ENCODE data around the gene MAGI1.

MAGI1 gene

DNA sequence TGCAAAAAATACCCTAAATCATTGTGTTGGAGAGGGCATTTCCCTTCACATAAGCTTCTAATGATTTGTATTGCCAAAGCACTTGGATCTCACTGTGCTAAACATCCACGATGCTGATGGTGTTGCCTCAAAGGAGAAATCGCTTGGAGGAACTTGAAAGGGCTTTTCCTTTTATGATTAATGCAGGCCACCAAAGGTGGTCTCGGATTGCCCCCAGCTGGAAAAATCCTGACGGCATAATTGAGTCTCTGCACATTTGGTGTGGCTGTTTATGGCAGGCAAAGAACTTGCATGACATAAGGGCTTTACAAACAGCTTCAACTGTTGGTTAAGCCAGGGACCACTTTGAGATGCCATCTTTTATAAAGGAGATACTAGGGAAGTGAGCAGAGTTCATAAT lies 687.0 kb downstream of the MAGI1 start:
- Mint-ChIP-seq H3K9me3 (no peaks in the 10 kb centered on the region), H3K27ac (no peak overlapping the region), H3K4me3 (no peak overlapping the region)

DNA sequence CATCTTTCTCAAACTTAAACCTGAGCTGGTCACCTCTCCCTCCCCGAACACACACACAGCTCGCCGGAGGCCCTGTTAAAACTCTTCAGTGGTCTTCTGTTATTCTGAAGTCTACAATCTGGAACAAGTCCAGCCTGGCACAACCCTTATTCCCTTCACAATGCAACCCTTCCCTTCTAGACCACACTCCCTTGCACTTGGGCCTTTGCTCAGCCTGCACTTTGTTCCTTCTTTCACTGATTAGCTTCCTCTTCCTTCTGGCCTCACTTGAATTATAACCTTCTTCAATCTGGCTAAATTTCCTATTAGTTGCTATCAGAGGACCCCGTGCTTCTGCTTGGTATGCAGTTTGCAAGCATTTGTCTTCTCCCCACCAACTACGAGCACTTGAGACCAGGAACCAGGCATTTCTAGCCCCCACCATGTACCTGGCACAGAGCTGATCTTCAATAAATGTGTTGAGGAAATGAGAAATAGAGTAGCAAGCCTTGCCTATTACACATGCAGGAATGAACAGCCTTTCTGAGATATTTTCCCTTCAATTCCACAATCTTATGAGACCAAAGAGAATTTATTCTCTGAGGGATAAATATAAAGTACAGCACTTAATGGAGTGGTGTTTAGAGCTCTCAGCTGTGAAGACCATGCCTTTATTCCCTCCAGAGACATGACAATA lies 687.8 kb downstream of the MAGI1 start:
- Mint-ChIP-seq H3K36me3 (ENCODE audit: low read depth) (no peaks in the 10 kb centered on the region), H3K4me3 (no peak overlapping the region), H3K27me3 (peaks cover 10% of the 10 kb centered on the region), H3K27ac (no peak overlapping the region), H3K4me1 (ENCODE audit: low read depth) (no peaks in the 10 kb centered on the region), H3K9me3 (no peaks in the 10 kb centered on the region)
- intact Hi-C loops (cut with micrococcal nuclease), result no loop called here

More for the DNA sequence above, 687.0 kb downstream of the MAGI1 start:
- H3K4me1 Mint-ChIP-seq (ENCODE audit: low read depth), result no peaks in the 10 kb centered on the region
- no peaks in the 10 kb centered on the region for H3K36me3 Mint-ChIP-seq (ENCODE audit: low read depth)
- peaks cover 17% of the 10 kb centered on the region for H3K27me3 Mint-ChIP-seq
- intact Hi-C loops (cut with micrococcal nuclease), result no loop called here

DNA sequence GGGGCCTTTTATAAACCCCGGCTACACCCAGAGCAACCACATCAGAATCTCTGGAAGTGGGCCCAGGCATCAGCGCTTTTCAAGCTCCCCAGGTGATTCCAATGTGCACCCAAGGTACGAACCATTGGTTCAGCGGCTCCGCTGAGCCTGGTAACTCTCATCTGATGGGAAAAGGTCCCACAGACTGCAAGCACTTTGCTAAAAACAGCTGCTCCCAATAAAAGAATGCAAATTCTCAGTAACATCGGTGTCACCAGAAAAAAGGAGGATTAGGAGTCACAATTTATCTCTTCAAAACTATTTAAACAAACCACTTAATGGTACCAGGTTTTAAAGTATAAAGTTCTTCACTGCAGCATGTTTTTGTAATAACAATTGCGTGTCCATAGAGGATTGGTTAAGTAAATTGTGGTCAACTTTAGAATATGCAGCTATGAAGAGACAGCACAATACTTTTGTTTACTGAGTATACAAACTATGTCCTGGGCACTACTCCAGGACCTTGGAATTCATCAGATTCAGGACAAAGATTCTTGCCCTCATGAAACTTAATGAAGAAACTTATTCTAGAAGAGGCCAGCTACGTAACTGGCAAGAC lies 690.2 kb downstream of the MAGI1 start:
- H3K4me3 Mint-ChIP-seq, result no peak overlapping the region
- no peak overlapping the region for H3K27ac Mint-ChIP-seq
- H3K4me1 Mint-ChIP-seq (ENCODE audit: low read depth), result no peaks in the 10 kb centered on the region
- intact Hi-C loops (cut with micrococcal nuclease), result no loop called here
- H3K36me3 Mint-ChIP-seq (ENCODE audit: low read depth), result no peaks in the 10 kb centered on the region
- no peaks in the 10 kb centered on the region for H3K9me3 Mint-ChIP-seq
- no peaks in the 10 kb centered on the region for H3K27me3 Mint-ChIP-seq

DNA sequence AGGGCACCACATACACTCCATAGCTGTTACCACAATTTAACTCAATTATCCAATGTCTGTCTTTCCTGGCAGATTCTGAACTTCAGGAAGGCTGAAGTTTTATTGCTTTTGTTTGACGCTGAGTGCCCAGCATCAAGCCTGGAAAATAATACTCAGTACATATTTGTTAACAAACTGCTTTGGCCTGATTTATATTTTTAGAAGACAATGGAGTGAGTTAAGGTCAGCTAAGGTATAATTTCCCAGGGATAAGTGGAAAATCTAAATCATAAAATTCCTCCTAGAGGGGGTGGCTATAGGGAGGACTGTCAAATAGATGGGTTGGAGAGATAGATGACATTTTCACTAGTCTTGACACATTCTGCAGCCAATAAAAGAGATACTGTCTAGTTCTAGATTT lies 691.6 kb downstream of the MAGI1 start:
- Mint-ChIP-seq H3K4me3 (no peak overlapping the region), H3K4me1 (ENCODE audit: low read depth) (no peaks in the 10 kb centered on the region), H3K27ac (no peak overlapping the region), H3K9me3 (no peaks in the 10 kb centered on the region), H3K27me3 (no peaks in the 10 kb centered on the region), H3K36me3 (ENCODE audit: low read depth) (no peaks in the 10 kb centered on the region)
- intact Hi-C loops (cut with micrococcal nuclease), result no loop called here

DNA sequence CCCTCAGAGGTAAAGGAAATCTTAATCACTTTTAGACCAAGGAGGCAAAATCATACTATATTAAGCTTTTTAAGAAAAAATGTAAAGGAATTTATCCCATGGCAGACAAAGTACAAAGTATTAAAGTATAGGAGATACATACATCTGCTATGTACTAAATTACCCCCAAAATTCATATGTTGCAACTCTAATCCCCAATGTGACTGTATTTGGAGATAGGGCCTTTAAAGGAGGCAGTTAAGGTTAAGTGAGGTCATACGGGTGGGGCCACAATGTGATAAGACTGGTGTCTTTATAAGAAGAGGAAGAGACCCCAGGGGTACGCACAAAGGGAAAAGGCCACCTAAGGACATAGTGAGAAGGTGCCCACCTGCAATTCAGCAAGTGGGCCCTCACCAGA lies 693.9 kb downstream of the MAGI1 start:
- Mint-ChIP-seq H3K36me3 (ENCODE audit: low read depth) (no peaks in the 10 kb centered on the region), H3K9me3 (no peaks in the 10 kb centered on the region)

DNA sequence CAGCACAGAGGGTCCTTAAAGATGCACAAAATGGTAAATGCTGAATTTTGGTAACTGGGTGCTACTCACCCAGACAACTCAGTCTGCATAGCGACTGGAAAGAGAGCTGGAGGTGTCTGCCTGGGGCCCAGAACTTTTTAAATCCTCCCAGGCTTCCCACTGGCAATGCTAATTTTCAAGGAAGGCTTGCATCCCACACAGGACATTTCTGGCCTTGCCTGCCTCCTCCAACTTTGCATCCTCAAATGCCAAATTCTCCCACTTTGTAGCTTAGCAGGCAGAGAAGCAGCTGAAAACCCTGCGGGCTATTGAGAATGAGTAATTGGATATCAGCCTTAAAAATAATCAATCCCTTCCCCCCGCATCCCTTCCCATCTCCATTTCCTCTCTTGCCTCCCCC lies 694.3 kb downstream of the MAGI1 start:
- intact Hi-C loops (cut with micrococcal nuclease), result no loop called here
- no peaks in the 10 kb centered on the region for H3K27me3 Mint-ChIP-seq
- no peaks in the 10 kb centered on the region for H3K4me1 Mint-ChIP-seq (ENCODE audit: low read depth)
- no peaks in the 10 kb centered on the region for H3K9me3 Mint-ChIP-seq
- H3K36me3 Mint-ChIP-seq (ENCODE audit: low read depth), result no peaks in the 10 kb centered on the region
- H3K4me3 Mint-ChIP-seq, result no peak overlapping the region
- no peak overlapping the region for H3K27ac Mint-ChIP-seq

More for the DNA sequence above, 693.9 kb downstream of the MAGI1 start:
- no peak overlapping the region for H3K4me3 Mint-ChIP-seq
- intact Hi-C loops (cut with micrococcal nuclease), result no loop called here
- H3K4me1 Mint-ChIP-seq (ENCODE audit: low read depth), result no peaks in the 10 kb centered on the region
- no peaks in the 10 kb centered on the region for H3K27me3 Mint-ChIP-seq
- H3K27ac Mint-ChIP-seq, result no peak overlapping the region

DNA sequence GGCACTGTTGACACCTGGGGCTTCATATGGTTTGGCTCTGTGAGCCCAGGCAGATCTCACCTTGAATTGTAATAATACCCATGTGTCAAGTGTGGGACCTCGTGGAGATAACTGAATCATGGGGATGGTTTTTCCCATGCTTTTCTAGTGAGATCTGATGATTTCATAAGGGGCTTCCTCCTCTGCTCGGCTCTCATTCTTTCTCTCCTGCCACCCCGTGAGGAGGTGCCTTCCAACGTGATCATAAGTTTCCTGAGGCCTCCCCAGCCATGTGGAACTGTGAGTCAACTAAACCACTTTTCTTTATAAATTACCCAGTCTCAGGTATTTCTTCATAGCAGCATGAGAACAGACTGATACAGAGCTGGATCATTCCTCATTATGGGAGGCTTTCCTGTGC lies 695.0 kb downstream of the MAGI1 start:
- intact Hi-C loops (cut with micrococcal nuclease), result no loop called here
- Mint-ChIP-seq H3K27me3 (no peaks in the 10 kb centered on the region), H3K9me3 (no peaks in the 10 kb centered on the region), H3K36me3 (ENCODE audit: low read depth) (no peaks in the 10 kb centered on the region), H3K4me1 (ENCODE audit: low read depth) (no peaks in the 10 kb centered on the region), H3K27ac (no peak overlapping the region), H3K4me3 (no peak overlapping the region)

DNA sequence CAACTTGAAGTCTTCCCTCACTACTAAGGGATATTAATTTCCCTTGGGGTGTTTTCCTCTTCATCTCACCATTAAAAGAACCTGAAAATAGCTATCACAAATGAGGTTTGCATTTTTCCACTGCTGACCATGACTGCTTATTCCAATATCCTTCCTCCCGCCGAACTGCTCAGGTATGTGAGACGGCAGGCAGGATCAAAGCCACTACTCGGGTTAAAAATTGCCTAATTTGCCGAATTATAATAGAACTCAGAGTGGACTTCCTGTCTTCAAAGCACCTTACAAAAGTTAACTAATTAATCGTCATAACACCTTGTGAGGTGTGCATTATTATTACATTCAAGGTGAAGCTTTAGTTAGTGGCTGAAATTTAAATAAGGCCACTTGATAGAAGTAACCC lies 695.7 kb downstream of the MAGI1 start:
- intact Hi-C loops (cut with micrococcal nuclease), result no loop called here
- no peaks in the 10 kb centered on the region for H3K4me1 Mint-ChIP-seq (ENCODE audit: low read depth)
- no peaks in the 10 kb centered on the region for H3K36me3 Mint-ChIP-seq (ENCODE audit: low read depth)
- H3K27me3 Mint-ChIP-seq, result no peaks in the 10 kb centered on the region
- H3K27ac Mint-ChIP-seq, result no peak overlapping the region
- H3K4me3 Mint-ChIP-seq, result no peak overlapping the region
- no peaks in the 10 kb centered on the region for H3K9me3 Mint-ChIP-seq

DNA sequence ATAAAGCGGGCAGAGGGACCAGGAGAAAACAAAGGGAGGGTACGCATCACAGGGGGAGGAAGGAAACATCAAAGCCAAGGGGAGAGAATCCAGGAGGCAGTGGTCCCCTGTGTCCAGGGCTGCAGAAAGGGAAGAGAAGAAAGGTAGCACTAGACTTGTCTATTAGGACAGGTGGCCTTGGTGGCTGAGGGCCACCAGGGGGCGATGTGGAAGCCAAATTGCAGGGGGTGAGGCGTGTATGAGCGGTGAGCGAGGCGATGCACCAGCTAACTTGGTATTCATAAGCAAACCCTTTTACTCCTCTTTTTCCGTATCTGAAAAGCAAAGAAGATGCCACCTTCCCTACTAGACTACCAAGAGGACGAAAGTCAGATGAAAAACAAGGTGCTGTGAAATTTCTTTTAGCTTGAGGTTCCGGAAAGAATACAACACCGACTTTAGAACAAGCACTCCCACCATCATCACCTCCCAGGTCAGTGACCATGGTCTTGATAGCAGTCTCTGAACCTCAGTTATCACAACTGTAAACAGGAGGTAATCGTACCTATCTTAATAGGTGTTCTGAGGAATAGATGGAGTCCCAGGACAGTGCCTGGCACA lies 696.5 kb downstream of the MAGI1 start:
- no peaks in the 10 kb centered on the region for H3K9me3 Mint-ChIP-seq
- H3K27me3 Mint-ChIP-seq, result no peaks in the 10 kb centered on the region

DNA sequence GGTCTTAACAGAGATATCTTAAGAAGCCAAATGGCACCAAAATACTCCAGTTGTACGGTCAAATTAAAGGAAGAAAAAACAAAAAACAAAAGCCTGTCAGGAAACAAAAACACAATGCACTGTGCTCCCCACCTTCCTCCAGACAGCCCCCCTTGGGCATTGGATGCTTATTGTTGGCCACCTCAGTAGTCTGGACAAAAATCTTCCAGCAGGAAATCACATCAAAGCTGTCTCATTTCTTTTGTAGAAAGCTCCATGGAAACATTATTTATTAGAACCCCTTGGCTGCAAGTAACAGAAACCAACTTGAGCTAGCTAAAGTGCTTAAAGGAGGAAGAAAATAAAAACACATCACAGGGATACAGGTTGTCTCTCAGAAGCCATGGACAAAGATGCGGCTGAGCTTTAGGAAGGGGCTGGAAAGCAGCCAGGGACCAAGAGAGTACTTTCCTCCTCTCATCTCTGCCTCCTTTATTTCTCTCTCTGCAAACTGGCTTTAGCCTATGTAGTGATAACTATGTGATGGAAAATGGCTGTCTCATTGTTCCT lies 699.5 kb downstream of the MAGI1 start:
- no peaks in the 10 kb centered on the region for H3K27me3 Mint-ChIP-seq
- H3K36me3 Mint-ChIP-seq (ENCODE audit: low read depth), result no peaks in the 10 kb centered on the region
- H3K27ac Mint-ChIP-seq, result no peak overlapping the region
- no peaks in the 10 kb centered on the region for H3K4me1 Mint-ChIP-seq (ENCODE audit: low read depth)
- intact Hi-C loops (cut with micrococcal nuclease), result no loop called here
- H3K9me3 Mint-ChIP-seq, result no peaks in the 10 kb centered on the region
- H3K4me3 Mint-ChIP-seq, result no peak overlapping the region

More for the DNA sequence above, 696.5 kb downstream of the MAGI1 start:
- intact Hi-C loops (cut with micrococcal nuclease), result no loop called here
- Mint-ChIP-seq H3K4me1 (ENCODE audit: low read depth) (no peaks in the 10 kb centered on the region), H3K36me3 (ENCODE audit: low read depth) (no peaks in the 10 kb centered on the region), H3K4me3 (no peak overlapping the region), H3K27ac (no peak overlapping the region)

DNA sequence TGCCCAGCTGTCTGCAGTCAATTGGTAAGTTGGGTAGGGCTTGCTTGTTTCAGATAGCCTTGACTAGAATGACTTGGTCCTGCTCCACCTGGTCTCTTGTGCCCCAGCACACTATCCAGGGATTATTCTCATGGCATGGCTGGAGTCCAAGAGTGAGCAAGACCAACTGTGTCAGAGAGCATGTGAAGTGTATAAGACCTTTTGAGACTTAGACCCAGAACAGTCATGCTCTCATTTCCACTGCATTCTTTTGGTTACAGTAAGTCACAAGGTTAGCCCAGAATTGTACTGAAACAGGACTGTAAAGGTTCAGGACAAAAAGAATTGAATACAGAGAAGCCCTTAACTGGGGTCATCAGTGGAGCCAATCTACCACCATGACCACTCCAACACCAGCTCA lies 700.1 kb downstream of the MAGI1 start:
- no peak overlapping the region for H3K4me3 Mint-ChIP-seq
- H3K9me3 Mint-ChIP-seq, result no peaks in the 10 kb centered on the region
- H3K27ac Mint-ChIP-seq, result no peak overlapping the region
- H3K27me3 Mint-ChIP-seq, result no peaks in the 10 kb centered on the region
- intact Hi-C loops (cut with micrococcal nuclease), result no loop called here
- no peaks in the 10 kb centered on the region for H3K4me1 Mint-ChIP-seq (ENCODE audit: low read depth)
- H3K36me3 Mint-ChIP-seq (ENCODE audit: low read depth), result no peaks in the 10 kb centered on the region

DNA sequence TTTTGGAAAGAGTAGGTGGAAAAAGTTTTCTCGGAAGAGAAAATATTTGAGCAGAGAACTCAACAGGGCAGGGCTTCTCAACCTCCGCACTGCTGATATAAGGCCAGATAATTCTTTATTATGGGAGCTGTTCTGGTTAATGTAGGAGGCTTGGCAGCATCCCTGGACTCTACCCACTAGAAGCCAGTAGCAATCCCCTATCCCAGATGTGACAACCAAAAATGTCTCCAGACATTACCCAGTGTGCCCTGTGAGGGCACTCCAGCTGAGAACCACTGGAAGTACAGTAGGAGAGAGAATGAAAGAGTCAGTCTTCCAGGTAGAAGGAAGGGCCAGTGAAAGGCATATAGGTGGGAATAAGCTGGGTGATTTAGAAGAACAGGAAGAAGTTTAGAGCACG lies 703.1 kb downstream of the MAGI1 start:
- Mint-ChIP-seq H3K27ac (no peak overlapping the region), H3K9me3 (no peaks in the 10 kb centered on the region)
- intact Hi-C loops (cut with micrococcal nuclease), result no loop called here

DNA sequence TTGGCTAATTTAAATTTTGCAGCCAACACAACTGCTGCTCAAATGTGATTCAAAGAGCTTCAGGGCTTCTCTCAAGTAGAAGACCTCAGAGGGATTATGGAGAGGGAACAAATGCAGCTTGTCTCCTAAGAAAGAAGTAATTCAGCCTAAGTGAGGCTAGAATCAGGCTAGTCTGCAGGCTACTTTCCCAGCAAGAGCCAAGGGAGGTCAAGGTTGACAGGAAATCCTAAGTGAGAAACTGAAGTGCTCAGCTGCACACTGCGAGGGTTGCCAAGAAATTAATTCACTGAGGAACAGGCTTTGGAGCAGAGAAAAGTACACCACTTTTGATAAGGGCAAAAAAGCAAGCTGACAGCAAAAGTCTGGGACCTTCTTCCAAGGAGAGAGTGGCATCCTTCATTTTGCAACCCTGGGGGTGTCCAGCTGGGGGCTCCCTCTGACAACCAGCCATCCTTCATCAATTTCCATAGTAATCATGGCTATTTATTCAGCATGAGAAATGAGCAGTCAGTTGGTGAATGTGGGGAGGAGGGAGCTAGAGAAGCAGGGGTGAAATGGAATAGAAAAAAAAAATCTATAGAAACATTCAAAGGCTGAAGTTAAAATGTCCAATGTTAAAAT lies 704.6 kb downstream of the MAGI1 start:
- Mint-ChIP-seq H3K4me3 (no peak overlapping the region), H3K27me3 (no peaks in the 10 kb centered on the region), H3K27ac (no peak overlapping the region), H3K9me3 (no peaks in the 10 kb centered on the region), H3K4me1 (ENCODE audit: low read depth) (no peaks in the 10 kb centered on the region), H3K36me3 (ENCODE audit: low read depth) (no peaks in the 10 kb centered on the region)
- intact Hi-C loops (cut with micrococcal nuclease), result no loop called here

More for the DNA sequence above, 703.1 kb downstream of the MAGI1 start:
- Mint-ChIP-seq H3K27me3 (no peaks in the 10 kb centered on the region), H3K4me3 (no peak overlapping the region), H3K36me3 (ENCODE audit: low read depth) (no peaks in the 10 kb centered on the region), H3K4me1 (ENCODE audit: low read depth) (no peaks in the 10 kb centered on the region)

DNA sequence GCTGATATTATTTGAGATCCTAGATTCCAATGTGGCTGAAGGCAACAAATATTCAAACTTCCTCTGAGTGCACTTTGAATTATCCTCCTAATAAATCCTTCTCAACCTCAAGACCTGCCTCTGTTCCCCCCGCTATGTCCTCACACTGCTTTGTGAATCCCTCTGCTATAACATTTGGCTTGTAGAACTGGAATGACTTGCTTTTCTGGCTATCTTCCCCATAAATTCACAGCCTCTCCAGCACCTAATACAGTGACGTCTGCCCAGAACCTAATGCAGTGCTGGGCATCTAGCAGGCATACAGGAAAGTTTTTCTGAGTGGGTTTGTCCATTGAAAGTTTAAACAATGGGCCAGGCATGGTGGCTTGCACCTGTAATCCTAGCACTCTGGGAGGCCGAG lies 707.0 kb downstream of the MAGI1 start:
- H3K27me3 Mint-ChIP-seq, result no peaks in the 10 kb centered on the region
- H3K4me1 Mint-ChIP-seq (ENCODE audit: low read depth), result no peaks in the 10 kb centered on the region
- H3K4me3 Mint-ChIP-seq, result no peak overlapping the region
- intact Hi-C loops (cut with micrococcal nuclease), result no loop called here
- H3K9me3 Mint-ChIP-seq, result no peaks in the 10 kb centered on the region
- H3K27ac Mint-ChIP-seq, result no peak overlapping the region
- no peaks in the 10 kb centered on the region for H3K36me3 Mint-ChIP-seq (ENCODE audit: low read depth)
